ENCODE results near the gene KSR2.
"Not testable (repeated sequence)": the region's sequence is repeated elsewhere in the genome, so short reads cannot be mapped to it uniquely, and the experiment has no call there.

KSR2 gene

DNA sequence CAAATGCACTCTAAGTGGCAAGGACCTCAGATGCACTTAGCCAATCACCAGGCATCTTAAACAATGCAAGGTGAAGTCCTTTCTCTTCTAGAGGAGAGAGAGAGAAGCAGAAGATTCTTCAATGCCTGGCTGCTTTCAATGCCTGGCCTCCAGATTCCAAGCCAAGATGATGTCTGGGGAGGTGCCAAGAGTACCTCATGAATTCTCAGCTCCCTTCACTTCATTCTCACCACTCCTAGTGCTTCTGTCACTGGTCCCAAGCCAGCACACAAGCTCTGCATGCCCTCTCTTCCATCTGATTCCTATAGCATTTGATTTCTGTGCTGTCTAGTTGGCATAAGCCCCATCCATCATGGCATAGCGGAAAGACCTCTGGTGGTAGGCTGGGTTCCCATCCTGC, 225.0 kb downstream of the KSR2 start:
- DNase-seq, result no peak

DNA sequence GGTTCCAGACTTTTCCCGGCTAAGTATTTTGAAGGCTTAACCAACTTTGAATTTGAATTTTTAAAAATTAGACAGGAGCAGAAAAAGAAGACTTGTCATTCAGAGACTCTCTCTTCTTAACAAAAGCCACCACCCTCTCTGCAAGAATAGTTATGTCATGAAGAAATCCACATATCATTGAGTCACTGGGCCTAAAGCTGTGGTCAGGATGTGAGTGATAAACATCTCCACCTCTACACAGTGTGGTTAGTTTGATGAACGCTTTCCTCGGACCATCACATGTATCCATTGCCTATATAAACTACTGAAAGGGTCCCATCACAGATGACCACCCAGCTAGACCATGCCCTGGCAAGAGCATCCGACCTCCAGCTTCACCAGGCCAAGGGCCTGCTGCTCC, 226.1 kb downstream of the KSR2 start:
- no peak for DNase-seq

DNA sequence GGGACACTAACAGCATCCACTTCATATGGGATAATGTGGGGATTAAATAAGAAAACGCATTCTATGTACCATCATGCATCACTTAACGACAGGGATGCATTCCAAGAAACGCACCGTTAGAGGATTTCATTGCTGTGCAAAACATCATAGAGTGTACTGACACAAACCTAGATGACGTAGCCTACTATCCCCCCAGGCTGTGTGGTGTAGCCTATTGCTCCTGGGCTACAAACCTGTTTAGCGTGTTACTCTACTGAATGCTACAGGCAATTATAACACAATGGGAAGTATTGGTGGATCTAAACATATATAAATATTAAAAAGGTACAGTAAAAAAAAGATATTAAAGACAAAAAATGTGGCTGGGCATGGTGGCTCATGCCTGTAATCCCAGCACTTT, 230.6 kb downstream of the KSR2 start:
- no peak for DNase-seq

DNA sequence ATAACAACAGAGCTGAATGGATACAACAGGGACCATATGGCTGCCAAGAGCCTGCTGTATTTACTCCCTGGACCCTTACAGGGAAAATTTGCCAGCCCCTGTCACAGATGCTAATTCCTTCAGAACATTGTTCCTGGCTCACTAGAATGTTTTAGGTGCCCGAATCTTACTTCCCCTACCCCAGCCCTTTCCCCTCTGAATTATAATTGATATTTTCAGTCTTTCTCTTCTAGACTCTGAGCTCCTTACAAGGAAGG, 235.3 kb downstream of the KSR2 start:
- no peak for DNase-seq

DNA sequence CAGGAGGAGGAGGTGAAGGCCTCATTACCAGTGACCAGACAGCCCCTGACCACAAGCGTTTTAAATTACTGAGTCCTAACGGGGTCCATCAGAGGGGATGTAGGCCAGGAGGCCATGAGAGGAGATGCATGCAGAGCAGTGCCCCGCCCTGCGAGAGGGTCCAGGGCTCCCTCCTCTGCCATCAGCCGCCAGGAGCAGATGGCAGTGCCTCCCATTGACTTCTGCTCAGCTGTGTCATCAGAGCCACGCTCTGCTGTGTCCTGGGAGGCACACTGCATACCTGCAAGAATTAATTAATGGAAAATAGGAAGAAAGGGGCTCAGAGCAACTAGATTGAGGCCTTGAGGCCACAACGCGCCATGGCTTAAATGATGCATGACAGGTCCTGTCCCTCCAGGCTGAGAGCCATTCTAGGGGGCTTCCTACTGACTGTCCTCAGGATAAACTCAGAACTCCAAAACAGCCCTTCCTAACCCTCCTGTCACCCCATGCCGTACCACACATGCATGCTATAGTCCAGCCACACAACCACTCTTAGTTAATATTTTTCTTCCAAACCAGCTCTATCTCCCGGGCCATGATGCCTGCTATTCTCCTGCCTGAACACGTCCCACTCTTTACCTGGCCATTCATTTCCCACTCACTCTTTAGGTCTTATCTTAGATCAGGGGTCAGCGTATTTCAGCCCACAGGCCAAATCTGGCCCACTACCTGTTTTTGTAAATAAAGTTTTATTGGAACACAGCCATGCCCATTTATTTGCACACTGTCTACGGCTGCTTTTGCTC, 235.8 kb downstream of the KSR2 start:
- no peak for DNase-seq

DNA sequence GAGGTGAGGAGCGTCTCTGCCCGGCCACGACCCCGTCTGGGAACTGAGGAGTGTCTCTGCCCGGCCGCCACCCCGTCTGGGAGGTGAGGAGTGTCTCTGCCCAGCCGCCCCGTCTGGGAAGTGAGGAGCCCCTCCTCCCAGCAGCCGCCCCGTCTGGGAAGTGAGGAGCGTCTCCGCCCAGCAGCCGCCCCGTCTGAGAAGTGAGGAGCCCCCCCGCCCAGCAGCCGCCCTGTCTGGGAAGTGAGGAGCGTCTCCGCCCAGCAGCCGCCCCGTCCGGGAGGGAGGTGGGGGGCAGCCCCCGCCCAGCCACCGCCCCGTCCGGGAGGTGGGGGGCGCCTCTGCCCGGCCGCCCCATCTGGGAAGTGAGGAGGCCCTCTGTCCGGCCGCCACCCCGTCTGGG, 237.7 kb downstream of the KSR2 start:
- not testable (repeated sequence) for DNase-seq

DNA sequence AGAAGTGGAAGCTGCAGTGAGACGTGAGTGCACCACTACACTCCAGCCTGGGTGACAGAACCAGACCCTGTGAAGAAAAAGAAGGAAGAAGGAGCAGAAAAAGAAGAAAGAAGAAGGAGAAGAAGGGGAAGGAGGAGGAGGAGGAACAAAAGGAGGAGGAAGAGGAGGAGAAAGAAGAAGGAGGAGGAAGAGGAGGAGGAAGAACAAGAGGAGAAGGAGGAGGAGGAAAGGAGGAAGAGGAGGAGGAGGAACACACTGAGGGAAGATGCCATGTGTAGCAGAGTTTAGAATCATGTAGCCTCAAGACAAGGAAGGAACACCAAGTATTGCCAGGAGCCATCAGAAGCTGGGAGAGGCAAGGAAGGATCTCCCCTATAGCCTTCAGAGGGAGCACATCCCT, 241.5 kb downstream of the KSR2 start:
- DNase-seq, result no peak

DNA sequence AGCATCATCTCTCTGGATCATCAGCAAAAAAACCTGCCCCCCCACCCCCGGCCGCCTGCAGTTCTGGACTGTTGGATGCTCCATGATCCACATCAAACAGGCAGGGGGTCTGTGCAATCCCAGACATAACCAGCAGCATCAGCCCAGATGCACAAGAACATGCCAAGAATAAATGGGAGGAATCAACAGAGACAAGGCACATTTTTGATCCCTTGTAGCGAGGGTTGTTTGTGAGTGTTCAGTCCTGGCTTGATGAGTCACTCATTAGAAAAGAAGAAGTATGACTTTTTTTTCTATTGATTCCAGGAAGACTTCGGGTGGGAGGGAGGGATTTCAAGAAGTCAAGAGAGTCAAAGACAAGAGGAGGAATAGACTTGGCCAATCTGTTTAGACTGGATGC, 244.2 kb downstream of the KSR2 start:
- no peak for DNase-seq

DNA sequence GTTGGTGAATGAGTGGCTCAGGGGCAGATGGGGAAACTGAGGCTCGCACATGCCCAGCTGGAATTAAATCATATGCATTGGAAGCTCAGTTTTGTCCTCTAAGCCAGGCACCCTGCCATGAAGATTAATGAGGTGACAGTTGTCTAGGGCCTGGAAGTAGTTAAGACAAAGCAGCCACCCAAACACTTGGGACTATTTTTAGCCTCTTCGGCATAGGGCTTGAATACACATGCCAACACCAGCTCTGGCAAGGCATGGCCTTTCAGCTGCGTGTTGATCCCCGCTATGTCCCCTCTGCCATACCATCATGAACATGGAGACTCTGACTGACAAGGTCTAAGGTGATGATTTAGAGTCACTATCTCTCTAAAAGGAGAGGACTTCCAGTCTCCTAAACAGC, 250.2 kb downstream of the KSR2 start:
- DNase-seq, result no peak

DNA sequence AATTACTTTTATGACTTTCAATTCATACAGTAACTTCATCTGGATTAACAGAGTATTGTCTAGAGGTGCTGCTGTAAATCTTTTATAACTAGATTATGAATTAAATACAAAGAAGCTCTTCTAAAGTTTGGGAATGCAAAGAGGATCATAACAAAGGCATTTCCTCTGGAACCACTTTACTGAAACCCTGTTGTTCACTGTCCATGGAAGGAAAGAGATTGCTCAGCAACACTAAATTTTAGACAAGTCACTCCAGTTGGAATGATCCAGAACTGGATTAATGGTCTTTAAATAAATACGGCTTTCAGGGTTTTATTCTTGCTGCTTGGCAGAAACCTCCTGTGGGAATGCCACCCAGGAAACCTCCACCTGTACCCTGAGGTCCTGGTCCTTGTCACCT, 250.6 kb downstream of the KSR2 start:
- DNase-seq, result no peak

DNA sequence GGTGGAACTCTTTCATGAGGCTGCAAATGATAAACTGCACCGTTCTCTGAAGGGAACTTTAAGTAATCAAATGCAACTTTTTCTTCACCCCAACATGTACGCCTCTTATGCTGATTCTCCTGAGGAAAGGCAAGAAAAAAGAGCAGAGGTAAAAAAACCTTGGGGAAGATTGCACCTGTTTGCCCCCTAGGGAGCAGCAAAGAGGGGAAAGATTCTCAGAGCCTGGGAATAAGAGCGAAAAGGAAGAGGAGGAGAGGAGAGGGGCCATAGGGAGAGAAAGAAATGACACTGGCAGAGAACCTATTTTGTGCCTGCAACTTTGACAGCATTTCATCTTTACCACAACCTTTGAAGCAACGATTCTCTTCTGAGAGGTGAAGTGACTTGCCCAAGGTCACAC, 254.6 kb downstream of the KSR2 start:
- no peak for DNase-seq

DNA sequence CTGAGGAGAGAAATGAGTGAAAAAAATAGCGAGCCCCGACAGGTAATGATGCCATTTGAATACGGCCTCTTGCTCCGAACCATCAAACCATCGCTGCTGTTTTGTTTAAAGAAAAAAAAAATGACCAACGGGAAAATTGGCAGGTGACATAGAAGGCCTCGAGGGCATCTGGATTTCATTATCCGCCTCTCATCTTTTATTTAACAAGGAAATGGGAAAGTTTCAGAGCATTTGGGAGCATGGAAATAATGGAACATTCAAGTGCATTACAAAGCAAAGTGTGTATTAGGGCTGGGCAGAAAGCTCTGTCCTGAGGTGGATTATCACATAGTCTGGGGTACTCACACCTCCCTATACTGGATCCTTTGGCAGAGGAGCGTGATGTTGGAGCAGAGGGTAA, 258.7 kb downstream of the KSR2 start:
- no peak for DNase-seq

DNA sequence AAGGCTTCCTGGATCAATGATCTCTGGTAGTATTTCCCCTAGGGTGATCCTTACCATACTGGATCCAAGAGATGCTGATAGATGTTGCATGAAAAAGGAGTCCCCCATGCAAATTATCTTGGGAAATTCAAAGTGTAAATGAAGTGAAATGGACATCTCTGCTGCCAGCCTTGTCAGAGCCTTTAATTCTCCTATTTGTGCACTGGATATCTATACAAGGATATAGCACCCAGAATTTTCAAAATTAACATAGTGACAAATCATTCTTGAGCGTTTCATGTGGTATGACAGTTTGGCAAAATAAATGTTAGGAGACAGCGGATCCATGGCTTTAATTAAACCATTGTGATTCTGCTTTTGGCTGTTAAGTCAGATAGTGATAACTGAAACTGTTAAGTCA, 260.9 kb downstream of the KSR2 start:
- no peak for DNase-seq

DNA sequence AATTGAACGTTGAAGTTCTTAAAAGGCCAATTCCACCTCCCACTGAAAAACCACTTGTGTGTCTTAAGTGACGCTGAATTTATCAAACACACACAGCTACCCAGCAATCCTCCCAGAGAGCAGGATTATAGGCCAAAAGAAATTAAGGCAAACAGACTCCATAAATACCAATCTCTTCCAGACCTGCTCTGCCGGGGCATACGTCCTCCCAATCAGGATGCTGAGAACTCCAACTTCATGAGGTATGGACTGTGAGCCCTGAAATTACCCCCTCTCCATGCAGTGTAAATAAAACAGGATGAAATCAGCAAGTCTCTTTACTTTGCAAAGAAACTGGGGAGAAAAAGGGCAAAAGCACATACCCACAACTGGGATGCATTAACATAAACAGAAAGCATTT, 265.2 kb downstream of the KSR2 start:
- DNase-seq, result no peak

DNA sequence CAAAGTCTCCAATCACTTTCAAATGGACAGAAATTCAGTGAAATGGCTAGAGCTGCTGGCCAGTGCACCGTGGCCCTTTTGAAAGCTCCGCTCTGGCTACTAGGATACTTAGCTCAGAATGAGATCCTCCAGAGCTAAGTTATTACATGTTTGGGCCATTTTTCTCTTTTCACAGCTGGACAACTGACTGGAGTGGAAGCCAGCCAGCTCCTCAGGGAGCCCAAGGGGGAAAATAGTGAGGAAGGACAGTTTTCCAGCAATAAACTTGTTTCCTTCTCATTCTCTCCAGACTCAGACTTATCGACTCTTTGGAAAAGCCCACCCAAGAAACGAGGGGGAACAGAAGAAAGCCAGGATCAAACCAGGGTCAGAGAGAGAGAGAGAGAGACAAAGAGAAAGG, 266.0 kb downstream of the KSR2 start:
- no peak for DNase-seq

DNA sequence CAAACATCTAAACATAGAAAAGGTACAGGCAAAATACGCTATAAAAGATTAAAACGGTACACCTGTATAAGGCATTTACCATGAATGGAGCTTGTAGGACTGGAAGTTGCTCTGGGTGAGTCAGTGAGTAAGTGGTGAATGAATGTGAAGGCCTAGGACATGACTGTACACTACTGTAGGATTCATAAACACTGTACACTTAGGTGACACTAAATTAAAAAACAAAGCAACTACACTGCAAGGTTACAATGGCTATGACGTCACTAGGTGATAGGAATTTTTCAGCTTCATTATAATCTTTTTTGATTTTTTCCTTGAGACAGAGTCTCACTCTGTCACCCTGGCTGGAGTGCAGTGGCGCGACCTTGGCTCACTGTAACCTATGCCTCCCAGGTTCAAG, 269.2 kb downstream of the KSR2 start:
- DNase-seq, result no peak

DNA sequence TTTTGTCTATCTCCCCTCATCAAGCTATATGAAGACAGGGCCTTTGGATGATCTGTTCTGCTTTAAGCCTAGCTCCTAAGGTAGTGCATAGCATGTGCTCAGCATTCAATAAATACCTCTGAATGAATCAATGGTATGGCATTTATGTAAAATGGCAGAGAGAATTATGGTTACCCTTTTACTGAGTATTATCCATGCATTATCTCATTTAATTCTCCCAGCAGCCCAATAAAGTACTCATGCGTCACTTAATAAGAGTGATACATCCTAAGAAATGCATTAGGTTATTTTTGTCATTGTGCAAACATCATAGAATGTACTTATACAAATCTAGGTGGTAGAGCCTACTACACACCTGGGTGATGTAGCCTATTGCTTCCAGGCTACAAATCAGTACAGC, 269.7 kb downstream of the KSR2 start:
- DNase-seq, result no peak

DNA sequence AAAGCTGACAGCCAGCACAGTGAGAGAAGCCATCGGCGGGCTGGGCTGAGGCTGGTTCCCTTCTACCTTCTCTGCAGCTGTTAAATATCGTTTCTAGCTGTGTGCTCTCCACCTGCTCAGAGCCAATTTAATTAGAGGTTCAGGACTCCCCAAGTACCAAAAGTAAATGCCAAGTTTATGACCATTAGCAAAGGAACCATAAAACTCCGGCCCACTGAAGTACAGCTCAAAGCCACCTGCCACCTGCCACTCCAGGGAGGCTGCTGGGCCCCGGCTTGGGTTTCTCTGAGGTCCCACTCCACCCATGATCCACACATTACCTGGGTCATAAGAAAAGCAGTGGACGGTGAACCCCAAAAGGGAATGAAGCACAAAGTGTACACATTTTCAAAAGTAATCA, 272.8 kb downstream of the KSR2 start:
- no peak for DNase-seq

DNA sequence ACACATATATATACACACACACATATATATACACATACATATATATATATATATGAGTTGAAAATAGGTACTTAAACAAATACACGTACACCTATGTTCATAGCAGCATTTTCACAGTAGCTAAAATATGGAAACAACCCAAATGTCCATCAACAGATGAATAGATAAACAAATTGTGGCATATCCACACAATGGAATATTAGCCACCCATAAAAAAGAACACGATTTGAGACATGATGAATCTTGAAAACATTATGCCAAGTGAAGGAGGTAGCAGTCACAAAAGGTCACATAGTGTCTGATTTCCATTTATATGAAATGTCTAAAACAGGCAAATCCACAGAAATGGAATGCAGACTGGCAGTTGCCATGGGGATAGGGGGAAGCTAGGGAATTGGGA, 276.3 kb downstream of the KSR2 start:
- DNase-seq, result no peak

DNA sequence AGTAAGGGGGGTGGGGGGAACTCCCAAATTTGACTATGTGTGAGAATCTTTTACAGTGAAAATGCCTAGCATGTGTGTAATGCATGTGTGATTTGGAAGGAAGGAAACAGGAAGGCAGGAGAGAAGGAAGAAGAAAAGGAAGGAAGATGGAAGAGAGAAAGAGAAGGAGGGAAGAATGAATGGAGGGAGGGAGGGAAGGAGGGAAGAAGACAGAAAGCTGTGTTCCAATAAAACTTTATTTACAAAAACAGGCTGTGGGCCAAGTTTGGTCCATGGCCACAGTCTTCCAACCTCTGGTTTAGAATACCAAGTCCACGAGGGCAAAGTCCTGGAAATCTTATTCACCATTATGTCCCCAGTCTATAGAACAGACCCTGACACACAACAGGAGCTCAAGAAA, 278.9 kb downstream of the KSR2 start:
- DNase-seq, result no peak

DNA sequence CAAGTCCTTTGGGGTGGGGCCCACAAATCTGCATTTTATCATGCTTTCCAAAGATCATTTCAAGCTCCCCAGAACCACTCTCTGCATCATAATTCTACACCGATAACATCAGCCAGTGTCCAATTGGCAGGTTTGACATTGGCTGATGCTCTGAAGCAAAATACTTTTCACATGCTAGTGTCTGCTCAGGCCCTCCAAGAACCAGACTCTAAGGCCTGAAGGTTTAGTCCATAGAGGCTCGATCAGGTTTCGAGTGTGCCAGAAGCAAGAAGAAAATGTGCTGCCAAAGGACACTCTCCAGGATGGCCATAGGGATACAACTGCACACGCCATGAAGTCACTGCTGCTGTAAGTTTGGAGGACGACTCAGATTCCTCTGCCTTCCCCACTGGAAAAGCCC, 280.3 kb downstream of the KSR2 start:
- no peak for DNase-seq

DNA sequence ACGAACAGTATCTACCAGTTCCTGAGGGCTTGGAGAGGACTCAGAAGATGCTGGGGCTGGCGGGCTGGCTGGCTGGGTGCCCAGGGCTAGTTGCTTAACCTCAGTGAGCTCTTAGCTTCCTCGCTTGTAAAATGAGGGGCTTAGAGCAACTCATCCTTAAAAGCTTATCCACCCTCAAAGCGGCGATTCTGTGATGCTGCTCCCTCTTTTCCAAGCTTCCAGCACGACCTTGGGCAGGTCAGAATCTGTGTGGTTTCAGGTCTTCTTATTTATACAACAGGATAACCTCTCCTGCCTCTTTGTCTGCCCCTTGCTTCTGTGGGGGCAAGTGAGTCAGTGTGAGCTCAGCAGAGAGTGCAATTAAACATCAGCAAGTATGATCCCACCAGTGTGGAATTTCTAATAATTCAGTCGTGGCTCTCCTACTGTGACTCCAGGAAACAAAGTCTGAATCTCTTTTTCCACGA, 281.8 kb downstream of the KSR2 start:
- no peak for DNase-seq

DNA sequence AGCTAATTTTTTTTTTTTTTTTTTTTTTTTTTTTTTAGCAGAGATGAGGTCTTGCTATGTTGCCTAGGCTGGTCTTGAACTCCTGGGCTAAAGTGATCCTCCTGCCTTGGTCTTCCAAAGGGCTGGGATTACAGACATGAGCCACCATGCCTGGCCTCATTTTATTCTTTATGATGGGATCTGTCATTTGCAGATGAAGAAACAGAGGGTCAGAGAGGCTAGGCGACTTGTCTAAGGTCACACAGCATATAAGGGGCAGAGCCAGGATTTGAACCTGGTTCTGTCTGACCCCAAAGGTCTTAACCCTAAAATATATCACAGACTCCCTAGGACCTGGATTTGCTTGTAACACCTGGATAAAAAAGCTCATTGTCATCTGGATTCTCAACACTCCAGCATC, 282.6 kb downstream of the KSR2 start:
- no peak for DNase-seq

DNA sequence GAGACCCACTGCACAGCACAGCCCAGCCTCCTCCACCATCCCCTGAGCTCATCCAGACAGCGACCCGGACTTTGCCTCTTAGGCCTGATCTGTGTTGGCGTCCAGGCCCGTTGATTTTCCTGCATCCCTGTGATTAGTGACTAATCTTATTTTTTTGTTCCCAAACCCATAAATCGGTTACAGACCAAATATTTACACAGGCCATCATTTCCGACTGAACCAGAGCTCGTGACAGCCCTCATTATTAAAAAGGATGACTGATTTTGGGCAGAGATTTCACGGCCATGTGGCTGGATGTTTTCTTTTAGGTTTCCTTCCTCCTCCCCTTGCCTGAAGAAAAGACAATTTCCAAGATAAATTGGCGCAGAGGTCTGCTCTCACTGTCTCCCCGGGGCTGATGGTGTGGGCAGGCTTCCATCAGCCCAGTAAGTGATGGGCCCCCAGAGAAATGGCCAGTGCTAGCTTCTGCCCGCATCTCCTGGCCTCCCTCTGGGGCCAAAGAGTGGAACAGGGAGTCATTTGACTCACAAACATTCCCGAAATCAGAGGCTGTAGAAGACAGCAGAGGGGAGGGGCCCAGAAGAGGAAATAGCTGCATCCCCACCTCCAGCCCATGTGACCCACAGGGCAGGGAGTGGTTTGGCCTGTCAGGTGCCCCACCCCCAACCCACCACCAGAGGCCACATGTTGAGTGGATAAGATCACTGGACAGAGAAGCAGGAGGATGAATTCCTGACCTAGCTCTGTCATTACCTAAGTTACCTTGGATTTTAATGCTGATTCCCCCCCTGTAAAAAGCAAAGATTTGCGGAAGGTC, 283.5 kb downstream of the KSR2 start:
- DNase-seq, result no peak

DNA sequence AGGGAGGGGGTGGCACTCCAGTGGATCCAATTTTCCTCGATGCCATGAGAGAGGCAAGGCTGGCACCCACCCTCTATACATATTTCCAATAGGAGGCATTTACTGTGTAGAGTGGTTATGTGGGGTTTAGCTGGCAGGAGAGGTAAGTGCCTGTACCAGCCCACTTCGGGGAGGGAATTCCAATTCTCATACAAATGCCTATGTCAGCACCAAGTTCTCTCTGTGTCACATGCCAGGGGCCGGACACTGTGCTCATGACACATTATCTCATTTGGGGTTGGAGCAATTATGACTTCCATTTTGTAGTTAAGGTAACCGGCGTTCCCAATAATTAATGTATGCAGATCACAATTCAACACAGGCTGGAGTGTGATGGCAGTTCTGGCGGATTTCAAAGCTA, 284.3 kb downstream of the KSR2 start:
- DNase-seq, result no peak

Data from activated gamma-delta T cell treated with Interleukin-2 at 50 U/mL for 16 hours (primary cell).